ENCODE data around the gene SLC22A1.

The SLC22A1 gene

GRCh38 chr6:160092602-160093001 is 29.0 kb upstream of the SLC22A1 start:
- DNase-seq (ENCODE audit: low read depth in 2 of 2) = no peak
- no peak overlapping the region for H3K4me3 ChIP-seq (replicated peaks in 1 of 2; ENCODE audit: low read depth in 2 of 2, low read length in 2 of 2)
- no peak for TF ChIP-seq CTCF (IDR thresholded peaks at IDR 0.05; ENCODE audit: low read depth, low read length)

GRCh38 chr6:160093061-160093460 is 28.6 kb upstream of the SLC22A1 start:
- no peak overlapping the region for H3K4me3 ChIP-seq (replicated peaks in 1 of 2; ENCODE audit: low read depth in 2 of 2, low read length in 2 of 2)
- TF ChIP-seq CTCF (IDR thresholded peaks at IDR 0.05; ENCODE audit: low read depth, low read length) = no peak
- no peak for DNase-seq (ENCODE audit: low read depth in 2 of 2)

GRCh38 chr6:160093946-160094345 is 27.7 kb upstream of the SLC22A1 start:
- no peak overlapping the region for H3K4me3 ChIP-seq (replicated peaks in 1 of 2; ENCODE audit: low read depth in 2 of 2, low read length in 2 of 2)
- no peak for DNase-seq (ENCODE audit: low read depth in 2 of 2)
- no peak for TF ChIP-seq CTCF (IDR thresholded peaks at IDR 0.05; ENCODE audit: low read depth, low read length)

GRCh38 chr6:160095146-160095845 is 26.3 kb upstream of the SLC22A1 start:
- DNase-seq (ENCODE audit: low read depth in 2 of 2) = no peak
- no peak overlapping the region for H3K4me3 ChIP-seq (replicated peaks in 1 of 2; ENCODE audit: low read depth in 2 of 2, low read length in 2 of 2)
- no peak for TF ChIP-seq CTCF (IDR thresholded peaks at IDR 0.05; ENCODE audit: low read depth, low read length)

GRCh38 chr6:160101277-160102205 is 20.1 kb upstream of the SLC22A1 start:
- no peak overlapping the region for H3K4me3 ChIP-seq (replicated peaks in 1 of 2; ENCODE audit: low read depth in 2 of 2, low read length in 2 of 2)
- TF ChIP-seq CTCF (IDR thresholded peaks at IDR 0.05; ENCODE audit: low read depth, low read length) = no peak
- peak in 1 of 2 donors; percentile 15 for DNase-seq (ENCODE audit: low read depth in 2 of 2)

GRCh38 chr6:160102399-160102798 is 19.2 kb upstream of the SLC22A1 start:
- H3K4me3 ChIP-seq (replicated peaks in 1 of 2; ENCODE audit: low read depth in 2 of 2, low read length in 2 of 2) = no peak overlapping the region
- no peak for DNase-seq (ENCODE audit: low read depth in 2 of 2)
- no peak for TF ChIP-seq CTCF (IDR thresholded peaks at IDR 0.05; ENCODE audit: low read depth, low read length)

Data from cardiac fibroblast (primary cell).